HuH-7 (cell line): ENCODE results near the gene ATAD2B.
"Not testable (repeated sequence)": the region's sequence is repeated elsewhere in the genome, so short reads cannot be mapped to it uniquely, and the experiment has no call there.

Experiments used
- DNase-seq: peaks from one replicate; pipeline ENCODE4 v3.0.0; 2011; ENCODE audit warnings: low spot score

ATAD2B gene

GRCh38 chr2:23926750-23927571 lies at the start of gene ATAD2B:
ATAD2B (minus strand) TSS chr2:23927123; CDS start chr2:23926770, 353 bp downstream.
- peak; percentile 88 for DNase-seq

- no peak for DNase-seq
Measured at GRCh38 chr2:23967846-23968245, 40.9 kb upstream of the ATAD2B start.

- no peak for DNase-seq
Measured at GRCh38 chr2:23954325-23955014, 27.5 kb upstream of the ATAD2B start.

- no peak for DNase-seq
Measured at GRCh38 chr2:23953625-23954024, 26.7 kb upstream of the ATAD2B start.

GRCh38 chr2:23952558-23952957 lies 25.6 kb upstream of the ATAD2B start:
- not testable (repeated sequence) for DNase-seq

GRCh38 chr2:23947350-23947749 lies 20.4 kb upstream of the ATAD2B start:
- DNase-seq: no peak

GRCh38 chr2:23944976-23945375 lies 18.1 kb upstream of the ATAD2B start:
- DNase-seq: no peak

- no peak for DNase-seq
Measured at GRCh38 chr2:23944527-23944926, 17.6 kb upstream of the ATAD2B start.

- DNase-seq: no peak
Measured at GRCh38 chr2:23943666-23944065, 16.7 kb upstream of the ATAD2B start.

- DNase-seq: no peak
Measured at GRCh38 chr2:23941644-23942043, 14.7 kb upstream of the ATAD2B start.

GRCh38 chr2:23940718-23941620 lies 14.0 kb upstream of the ATAD2B start:
- DNase-seq: no peak

- DNase-seq: peak; percentile 75
Measured at GRCh38 chr2:23939987-23940717, 13.2 kb upstream of the ATAD2B start, which contains the start of gene UBXN2A. UBXN2A (plus strand) TSS chr2:23940463; CDS start chr2:23958315, 17,852 bp downstream.

GRCh38 chr2:23934259-23934658 lies 7.3 kb upstream of the ATAD2B start:
- DNase-seq: no peak

- no peak for DNase-seq
Measured at GRCh38 chr2:23926290-23926749, 603 bp downstream of the ATAD2B start.

GRCh38 chr2:23925702-23926289 lies 1.1 kb downstream of the ATAD2B start:
- DNase-seq: peak; percentile 29

GRCh38 chr2:23924589-23925359 lies 2.1 kb downstream of the ATAD2B start:
- DNase-seq: no peak

GRCh38 chr2:23918837-23919489 lies 8.0 kb downstream of the ATAD2B start:
- no peak for DNase-seq

- DNase-seq: no peak
Measured at GRCh38 chr2:23916727-23917405, 10.1 kb downstream of the ATAD2B start.

GRCh38 chr2:23915327-23915726 lies 11.6 kb downstream of the ATAD2B start:
- no peak for DNase-seq
